Cardiac fibroblast (primary cell): Measurements from ENCODE around the gene COL3A1.
A peak's percentile ranks its signal among the peaks of the same experiment; 100 is the strongest.

Experiments used
- DNase-seq, 2 donors: peaks; one replicate each; pipeline versions ENCODE4 v3.0.0 to v3.0.0-alpha.2; 2010; ENCODE audit warnings: low read depth in 2 of 2
- H3K4me3 ChIP-seq, 2 donors: replicated peaks in 1 of 2; 1 replicate in 1 of 2; 2 replicates in 1 of 2; pipeline ENCODE4 v1.5.1; 2011; ENCODE audit warnings: low read depth in 2 of 2, low read length in 2 of 2, mild to moderate bottlenecking in 2 of 2, moderate library complexity in 1 of 2
- CTCF ChIP-seq: IDR thresholded peaks from one replicate; pipeline ENCODE4 v1.5.1; 2011; ENCODE audit warnings: low read depth, mild to moderate bottlenecking, low read length, inconsistent platforms

The COL3A1 gene

DNA sequence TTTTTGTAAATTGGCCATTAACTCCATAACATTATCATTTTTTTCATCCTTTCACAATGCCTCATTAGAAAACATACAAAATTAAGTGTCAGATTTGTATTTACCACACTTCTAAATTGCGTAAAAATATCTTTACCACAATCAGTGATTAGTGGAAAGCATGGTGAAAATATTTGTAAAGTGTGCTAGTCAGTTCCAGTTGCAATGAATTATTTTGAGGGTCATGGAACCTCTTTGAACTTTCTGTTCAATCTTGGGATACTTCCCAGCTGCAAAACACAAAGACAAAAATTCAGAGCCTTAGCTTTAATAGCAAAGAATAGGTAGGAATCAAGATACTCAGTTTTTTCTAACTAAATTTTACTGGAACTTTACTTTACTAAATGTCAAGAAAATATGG, 4.0 kb upstream of the COL3A1 start:
- H3K4me3 ChIP-seq, result no peak overlapping the region
- no peak for TF ChIP-seq CTCF
- DNase-seq, result peak in 1 of 2 donors; percentile 27

DNA sequence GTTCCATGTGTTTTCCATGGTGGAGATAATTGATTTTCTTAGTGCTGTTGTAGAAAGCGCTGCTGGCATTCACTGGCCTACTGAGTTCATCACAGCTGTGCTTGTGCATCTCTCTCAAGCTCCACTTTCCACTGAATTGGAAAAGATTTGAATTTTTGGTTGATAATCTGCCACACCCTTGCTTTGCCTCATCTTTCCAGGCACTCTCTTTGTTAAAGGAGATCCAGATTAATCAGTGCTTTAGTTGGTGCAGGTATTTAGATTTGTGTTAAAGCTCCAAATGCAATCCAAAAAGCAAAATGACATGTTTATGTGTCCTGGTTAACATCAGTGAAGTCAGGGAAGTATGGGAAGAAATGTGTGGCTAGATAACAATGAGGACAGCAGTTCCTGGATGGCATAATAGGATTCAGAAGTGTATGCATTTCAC, 2.7 kb upstream of the COL3A1 start:
- DNase-seq, result peak in 1 of 2 donors; percentile 16
- TF ChIP-seq CTCF, result no peak
- H3K4me3 ChIP-seq, result no peak overlapping the region

DNA sequence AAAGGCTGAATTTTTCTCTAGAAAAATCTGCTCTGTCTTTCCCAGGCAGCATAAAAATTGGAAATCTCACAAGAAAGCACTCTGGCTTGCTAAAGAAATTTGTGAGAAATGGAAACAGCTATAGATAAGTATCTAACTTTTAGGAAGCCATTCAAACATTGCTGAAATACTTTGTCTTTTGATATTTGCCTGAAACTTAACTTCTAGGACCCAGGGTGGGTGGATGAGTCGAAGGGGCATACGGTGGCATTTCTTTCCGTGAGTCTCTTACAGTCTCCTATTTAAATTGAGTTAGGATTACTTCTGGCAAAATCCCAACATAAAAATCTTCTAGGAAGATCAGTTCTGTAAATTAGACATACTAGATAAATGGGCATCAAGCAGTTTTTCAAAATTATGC, 532 bp upstream of the COL3A1 start:
- DNase-seq, result peak in 1 of 2 donors; percentile 59
- no peak for TF ChIP-seq CTCF
- H3K4me3 ChIP-seq, result peak overlapping the region; percentile 60 to 71

- DNase-seq, result peak; percentile 98
- no peak for TF ChIP-seq CTCF
- H3K4me3 ChIP-seq, result peak overlapping the region; percentile 60 to 71
These were observed 1.4 kb downstream of the COL3A1 start for GRCh38 chr2:188975497-188976102.

DNA sequence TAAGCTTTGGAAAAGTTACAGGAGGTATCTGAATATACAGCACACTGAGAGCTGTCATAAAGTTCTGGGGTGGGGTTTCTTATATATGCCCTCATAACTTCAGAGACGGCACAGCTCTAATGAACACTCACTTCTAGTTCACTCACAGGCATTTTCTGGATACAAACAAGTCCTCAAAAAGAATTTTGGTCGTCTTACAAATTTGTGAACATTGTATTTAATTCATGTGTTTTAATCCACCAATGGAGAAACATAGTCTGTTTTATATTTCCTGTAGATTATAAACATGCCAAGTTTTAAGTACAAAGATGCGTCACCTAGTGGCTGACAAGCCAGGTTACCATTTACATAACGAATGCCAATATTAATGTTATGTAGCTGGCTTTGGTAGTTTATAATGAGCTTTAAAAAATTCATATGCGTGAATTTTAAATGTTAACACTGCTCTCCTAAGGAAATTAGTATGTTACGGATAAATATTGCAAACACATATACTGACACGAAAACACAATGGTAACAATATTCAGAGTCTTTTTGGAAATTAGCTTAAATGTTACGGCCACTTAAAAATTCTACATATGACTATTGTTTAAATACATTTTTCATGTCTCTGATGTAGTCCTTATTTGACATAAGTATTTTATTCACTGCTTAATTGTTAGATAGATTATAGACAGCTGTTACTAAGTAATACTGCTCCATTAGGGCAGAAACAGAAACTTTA, 2.5 kb downstream of the COL3A1 start:
- DNase-seq, result peak; percentile 82 to 83
- TF ChIP-seq CTCF, result peak; percentile 42
- H3K4me3 ChIP-seq, result peak overlapping the region; percentile 60 to 71

GRCh38 chr2:188977317-188977716, 3.1 kb downstream of the COL3A1 start:
- no peak for TF ChIP-seq CTCF
- H3K4me3 ChIP-seq, result peak overlapping the region; percentile 60 to 71
- DNase-seq, result peak in 1 of 2 donors; percentile 43
